D721Med (cell line): Measurements from ENCODE around the gene PRICKLE2.
A peak's percentile ranks its signal among the peaks of the same experiment; 100 is the strongest.

Experiments used
- DNase-seq: peaks from one replicate; pipeline ENCODE4 v3.0.0; 2011; ENCODE audit warnings: low spot score; ENCODE audit not compliant: insufficient read length
- FAIRE-seq: peaks from 2 replicates; lab custom pipeline; 2011; peaks lifted over from hg19 to GRCh38; lab: Jason Lieb, UNC
- CTCF ChIP-seq: IDR thresholded peaks from 2 replicates; pipeline ENCODE4 v1.5.1; 2012; ENCODE audit warnings: mild to moderate bottlenecking, control low read depth; ENCODE audit not compliant: insufficient read depth; ENCODE audit errors: missing control alignments

The PRICKLE2 gene

GRCh38 chr3:64239841-64240240 lies 14.6 kb upstream of the PRICKLE2 start:
- no peak for TF ChIP-seq CTCF
- FAIRE-seq (no peak), DNase-seq (no peak)

GRCh38 chr3:64238971-64239667 lies 13.9 kb upstream of the PRICKLE2 start:
- TF ChIP-seq CTCF = no peak
- peak; percentile 95 for FAIRE-seq
- DNase-seq = peak; percentile 41

- TF ChIP-seq CTCF = no peak
- FAIRE-seq (no peak), DNase-seq (no peak)
Observed at GRCh38 chr3:64237083-64237482, 11.8 kb upstream of the PRICKLE2 start.

- DNase-seq (no peak), FAIRE-seq (no peak)
- no peak for TF ChIP-seq CTCF
Observed at GRCh38 chr3:64235605-64236004, 10.3 kb upstream of the PRICKLE2 start.

GRCh38 chr3:64234571-64234970 lies 9.3 kb upstream of the PRICKLE2 start:
- DNase-seq (no peak), FAIRE-seq (no peak)
- TF ChIP-seq CTCF = no peak

GRCh38 chr3:64232821-64233220 lies 7.6 kb upstream of the PRICKLE2 start:
- DNase-seq (no peak), FAIRE-seq (no peak)

More at GRCh38 chr3:64232821-64233220, 7.6 kb upstream of the PRICKLE2 start:
- no peak for TF ChIP-seq CTCF
